ENCODE results near the gene SAP30BP. TPM values are rescaled to one million over a fixed set of nuclear protein-coding genes. Genes with fewer than 3 reads are reported as not detected.

Gene SAP30BP
- total and polyA plus RNA-seq, 4 donors: 20.9 to 33.4 (median 30.2) TPM

GRCh38 chr17:75743625-75744206 is 76.6 kb downstream of the SAP30BP start (continued):
- TF ChIP-seq CTCF (IDR thresholded peaks at IDR 0.05; ENCODE audit: low read depth, low read length, missing input control) (no peak), ATF3 (IDR thresholded peaks at IDR 0.05) (no peak), JUND (IDR thresholded peaks at IDR 0.05) (no peak), GABPA (IDR thresholded peaks at IDR 0.05 in 1 of 2, conservative IDR thresholded peaks at IDR 0.05 in 1 of 2) (no peak)

- TF ChIP-seq YY1 (IDR thresholded peaks at IDR 0.05): no peak
- TF ChIP-seq RXRA (IDR thresholded peaks at IDR 0.05): no peak
- TF ChIP-seq NR2F2 (IDR thresholded peaks at IDR 0.05): no peak
- no peak for TF ChIP-seq MAX (IDR thresholded peaks at IDR 0.05)
- no peak for TF ChIP-seq RAD21 (IDR thresholded peaks at IDR 0.05)
- no peak for TF ChIP-seq HNF4A (conservative IDR thresholded peaks at IDR 0.05)
- no peak for TF ChIP-seq SP1 (IDR thresholded peaks at IDR 0.05)
- TF ChIP-seq GABPA (IDR thresholded peaks at IDR 0.05 in 1 of 2, conservative IDR thresholded peaks at IDR 0.05 in 1 of 2): no peak
- TF ChIP-seq HNF4G (IDR thresholded peaks at IDR 0.05): no peak
- no peak for TF ChIP-seq FOXA1 (IDR thresholded peaks at IDR 0.05)
- no peak for TF ChIP-seq ZBTB33 (IDR thresholded peaks at IDR 0.05)
- no peak for TF ChIP-seq CTCF (IDR thresholded peaks at IDR 0.05; ENCODE audit: low read depth, low read length, missing input control)
- no peak for TF ChIP-seq TAF1 (conservative IDR thresholded peaks at IDR 0.05)
- no peak for TF ChIP-seq FOXA2 (IDR thresholded peaks at IDR 0.05)
- TF ChIP-seq REST (IDR thresholded peaks at IDR 0.05): no peak
- TF ChIP-seq EGR1 (IDR thresholded peaks at IDR 0.05; ENCODE audit: low read depth in 2 of 2): no peak
- Histone ChIP-seq H3K27ac (ENCODE audit: low read depth in 1 of 2, low read length in 2 of 2) (no peak overlapping the region), H3K36me3 (ENCODE audit: control insufficient read depth in 4 of 4, insufficient read depth in 3 of 4, low read depth in 1 of 4, low read length in 3 of 4) (no peaks in the 10 kb centered on the region)
These were observed 81.6 kb downstream of the SAP30BP start for GRCh38 chr17:75748706-75749105.

More at GRCh38 chr17:75748706-75749105, 81.6 kb downstream of the SAP30BP start:
- Histone ChIP-seq H3K4me3 (ENCODE audit: low read depth in 1 of 3, low read length in 3 of 3) (no peak overlapping the region), H3K9me3 (ENCODE audit: control insufficient read depth in 4 of 4, low read length in 3 of 4) (no peaks in the 10 kb centered on the region), H3K4me1 (ENCODE audit: control insufficient read depth in 4 of 4, insufficient read depth in 4 of 4, low read length in 3 of 4) (peaks cover 0 to 17% (median 4%) of the 10 kb centered on the region in 4 donors), H3K9ac (ENCODE audit: low read depth in 1 of 2, low read length in 2 of 2) (no peak overlapping the region), H3K27me3 (ENCODE audit: control insufficient read depth in 4 of 4, insufficient read depth in 4 of 4, low read length in 3 of 4) (no peaks in the 10 kb centered on the region)
- DNase-seq (ENCODE audit: low spot score): no peak
- WGBS: 78% methylated on average over 9 of the region's 9 CpGs
